GM23338 (cell line): Measurements from ENCODE around the gene STPG2. TPM values are rescaled to one million over a fixed set of nuclear protein-coding genes. Genes with fewer than 3 reads are reported as not detected.

Source experiments
- ATAC-seq: fragments of 200-7000 bp; cut with Tn5 transposase; 3 replicates; pipeline ENCODE4 v1.9.1; 2020
- DNase-seq: peaks from one replicate; pipeline ENCODE4 v3.0.0-alpha.2; 2015; ENCODE audit warnings: low spot score
- H2AFZ ChIP-seq: fragments of 200-600 bp; sonication (generic); 2 replicates; pipeline ENCODE4 v1.8.0; 2016; ENCODE audit warnings: antibody characterized with exemption, mild to moderate bottlenecking, moderate library complexity
- H3F3A ChIP-seq: fragments of 200-600 bp; sonication (generic); replicated peaks from 2 replicates; pipeline ENCODE4 v1.8.0; 2017; ENCODE audit warnings: antibody characterized with exemption, mixed run types, low read depth
- H3K27ac ChIP-seq: fragments of 200-600 bp; sonication (generic); 2 replicates; pipeline ENCODE4 v1.6.1; 2016; ENCODE audit warnings: low read depth
- H3K27me3 ChIP-seq: fragments of 200-600 bp; sonication (generic); 2 replicates; pipeline ENCODE4 v1.8.0; 2016; ENCODE audit warnings: mild to moderate bottlenecking, mixed run types, moderate library complexity; ENCODE audit not compliant: insufficient read depth
- H3K36me3 ChIP-seq: fragments of 200-600 bp; sonication (generic); 2 replicates; pipeline ENCODE4 v1.8.0; 2016; ENCODE audit warnings: mild to moderate bottlenecking; ENCODE audit not compliant: insufficient read depth
- H3K4me1 ChIP-seq: fragments of 200-600 bp; sonication (generic); 2 replicates; pipeline ENCODE4 v1.8.0; 2016; ENCODE audit warnings: mild to moderate bottlenecking, moderate library complexity; ENCODE audit not compliant: insufficient read depth
- H3K4me2 ChIP-seq: fragments of 200-600 bp; sonication (generic); 2 replicates; pipeline ENCODE4 v1.7.1; 2017; ENCODE audit warnings: mixed run types
- H3K4me3 ChIP-seq: fragments of 200-600 bp; sonication (generic); 2 replicates; pipeline ENCODE4 v1.6.1; 2016; ENCODE audit warnings: mixed run types
- H3K79me2 ChIP-seq: fragments of 200-600 bp; sonication (generic); replicated peaks from 2 replicates; pipeline ENCODE4 v1.8.0; 2017; ENCODE audit warnings: mild to moderate bottlenecking; ENCODE audit not compliant: insufficient read depth
- H3K9me2 ChIP-seq: fragments of 200-600 bp; sonication (generic); 2 replicates; pipeline ENCODE4 v1.8.0; 2017; ENCODE audit not compliant: insufficient read depth
- H4K20me1 ChIP-seq: fragments of 200-600 bp; sonication (generic); replicated peaks from 2 replicates; pipeline ENCODE4 v1.8.0; 2017; ENCODE audit warnings: mild to moderate bottlenecking; ENCODE audit not compliant: insufficient read depth
- H3K27ac Mint-ChIP-seq: 2 replicates; pipeline ENCODE4 v1.8.0; 2020; ENCODE audit warnings: inconsistent platforms, mild to moderate bottlenecking, moderate library complexity, mixed read lengths
- H3K27me3 Mint-ChIP-seq: 3 replicates; pipeline ENCODE4 v1.8.0; 2022; ENCODE audit warnings: low read depth, mild to moderate bottlenecking, moderate library complexity, mixed read lengths, inconsistent platforms; ENCODE audit not compliant: insufficient read depth, poor library complexity
- H3K36me3 Mint-ChIP-seq: 3 replicates; pipeline ENCODE4 v1.8.0; 2021; ENCODE audit warnings: low read depth, mild to moderate bottlenecking, inconsistent platforms, moderate library complexity, mixed read lengths
- H3K4me1 Mint-ChIP-seq: 3 replicates; pipeline ENCODE4 v1.8.0; 2020; ENCODE audit warnings: mild to moderate bottlenecking, inconsistent platforms, mixed read lengths
- H3K4me3 Mint-ChIP-seq: 3 replicates; pipeline ENCODE4 v1.8.0; 2021; ENCODE audit warnings: moderate library complexity, mild to moderate bottlenecking, inconsistent platforms, mixed read lengths
- H3K9me3 Mint-ChIP-seq: 3 replicates; pipeline ENCODE4 v1.8.0; 2020; ENCODE audit warnings: moderate library complexity, mild to moderate bottlenecking, inconsistent platforms, mixed read lengths
- CREB1 ChIP-seq: fragments of 250-450 bp; sonication (Bioruptor Pico); IDR thresholded peaks from 2 replicates; pipeline ENCODE4 v1.5.0; 2020; ENCODE audit warnings: low read depth, mild to moderate bottlenecking, moderate library complexity
- CTCF ChIP-seq, 2 experiments: fragments of 200-600 bp in 1 of 2; sonication (generic) in 1 of 2; conservative IDR thresholded peaks; 2 replicates each; pipeline versions ENCODE4 v1.5.1 to v1.6.1; 2016 to 2017; ENCODE audit warnings: antibody characterized with exemption in 2 of 2, low read depth in 2 of 2, mild to moderate bottlenecking in 2 of 2, moderate library complexity in 1 of 2
- EZH2 ChIP-seq: fragments of 200-600 bp; sonication (generic); IDR thresholded peaks from one replicate; pipeline ENCODE4 v1.8.0; 2017; ENCODE audit warnings: antibody characterized with exemption, mild to moderate bottlenecking, low read depth; ENCODE audit not compliant: unreplicated experiment
- EZH2phosphoT487 ChIP-seq: fragments of 200-600 bp; sonication (generic); IDR thresholded peaks from one replicate; pipeline ENCODE4 v1.8.1; 2018; ENCODE audit warnings: antibody characterized with exemption; ENCODE audit not compliant: unreplicated experiment
- JUNB ChIP-seq: IDR thresholded peaks from one replicate; pipeline ENCODE4 v1.6.1; 2016; ENCODE audit warnings: antibody characterized with exemption; ENCODE audit not compliant: unreplicated experiment
- NANOG ChIP-seq: IDR thresholded peaks from 2 replicates; pipeline ENCODE4 v1.6.1; 2016; ENCODE audit warnings: antibody characterized with exemption, borderline replicate concordance
- REST ChIP-seq: IDR thresholded peaks from one replicate; pipeline ENCODE4 v1.6.1; 2018; ENCODE audit warnings: antibody characterized with exemption; ENCODE audit not compliant: unreplicated experiment
- STAT1 ChIP-seq: IDR thresholded peaks from one replicate; pipeline ENCODE4 v1.6.1; 2016; ENCODE audit warnings: antibody characterized with exemption; ENCODE audit not compliant: unreplicated experiment
- ZNF114 ChIP-seq: fragments of 250-450 bp; sonication (Bioruptor Pico); IDR thresholded peaks from 2 replicates; pipeline ENCODE4 v1.5.0; 2020; ENCODE audit warnings: mild to moderate bottlenecking, moderate library complexity
- ZNF331 ChIP-seq: fragments of 250-450 bp; sonication (Bioruptor Pico); IDR thresholded peaks from 2 replicates; pipeline ENCODE4 v1.5.0; 2020; ENCODE audit warnings: low read depth, mild to moderate bottlenecking, moderate library complexity
- ZNF462 ChIP-seq: fragments of 250-450 bp; sonication (Bioruptor Pico); IDR thresholded peaks from 2 replicates; pipeline ENCODE4 v1.5.0; 2020; ENCODE audit warnings: mild to moderate bottlenecking, moderate library complexity
- polyA plus RNA-seq: library from polyadenylated mRNA; unstranded; fragments of >200 nt; fragmentation: Nextera tagmentation; extraction: Ambion mirVana; gene quantifications from 2 replicates; pipeline ENCODE4 v1.2.1, GENCODE V29; 2016
- total RNA-seq: library from RNA; depleted of rRNA; stranded (reverse); fragments of >200 nt; shearing (Covaris generic); gene quantifications from 2 replicates; pipeline ENCODE4 v1.2.3, GENCODE V29; 2014

Gene STPG2
- total and polyA plus RNA-seq, 2 experiments from 2014 or later = 0.17 to 0.32 TPM

GRCh38 chr4:98000940-98001339 lies 142.3 kb downstream of the STPG2 start:
- no peak overlapping the region for H3K27ac ChIP-seq
- H3K4me3 Mint-ChIP-seq = no peak overlapping the region
- no peaks in the 10 kb centered on the region for H3K79me2 ChIP-seq
- H4K20me1 ChIP-seq = no peaks in the 10 kb centered on the region
- no peaks in the 10 kb centered on the region for H3K27me3 Mint-ChIP-seq
- H3K4me1 Mint-ChIP-seq = no peaks in the 10 kb centered on the region
- H3K9me2 ChIP-seq = no peaks in the 10 kb centered on the region
- H3K4me3 ChIP-seq = no peak overlapping the region
- no peaks in the 10 kb centered on the region for H3K4me1 ChIP-seq
- ATAC-seq (no peak), DNase-seq (no peak)
- H3K9me3 Mint-ChIP-seq = peaks cover 3% of the 10 kb centered on the region; the same call in 1 of the 3 replicates
- no peak overlapping the region for H3K4me2 ChIP-seq
- H3F3A ChIP-seq = no peaks in the 10 kb centered on the region
- H3K36me3 Mint-ChIP-seq = no peaks in the 10 kb centered on the region
- no peak for TF ChIP-seq ZNF331 (CRISPR knock-in tag)
- no peak for TF ChIP-seq CREB1 (CRISPR knock-in tag)
- H3K36me3 ChIP-seq = no peaks in the 10 kb centered on the region
- H3K27me3 ChIP-seq = no peaks in the 10 kb centered on the region
- no peak overlapping the region for H2AFZ ChIP-seq
- no peak overlapping the region for H3K27ac Mint-ChIP-seq

- H3K36me3 Mint-ChIP-seq = 0 out of 3 replicates have a peak, but pooled peaks cover 2% of the 10 kb centered on the region
- H3K9me2 ChIP-seq = 0 out of 2 replicates have a peak, but pooled peaks cover 3% of the 10 kb centered on the region
- H3K9me3 Mint-ChIP-seq = peaks cover 19% of the 10 kb centered on the region; the same call in 2 of the 3 replicates
- H3K27me3 ChIP-seq = no peaks in the 10 kb centered on the region
- no peak for DNase-seq
- H3K4me3 Mint-ChIP-seq = no peak overlapping the region
- no peak overlapping the region; the same call in 1 of the 2 replicates for H2AFZ ChIP-seq
- H3K4me3 ChIP-seq = no peak overlapping the region
- no peaks in the 10 kb centered on the region for H4K20me1 ChIP-seq
- no peaks in the 10 kb centered on the region for H3K36me3 ChIP-seq
- no peaks in the 10 kb centered on the region for H3K4me1 Mint-ChIP-seq
- no peaks in the 10 kb centered on the region for H3F3A ChIP-seq
- H3K27me3 Mint-ChIP-seq = peaks cover 3% of the 10 kb centered on the region
- H3K27ac Mint-ChIP-seq = no peak overlapping the region
- ATAC-seq = no peak
- no peaks in the 10 kb centered on the region for H3K4me1 ChIP-seq
- no peaks in the 10 kb centered on the region for H3K79me2 ChIP-seq
- H3K4me2 ChIP-seq = no peak overlapping the region
- no peak overlapping the region for H3K27ac ChIP-seq
- no peak for TF ChIP-seq ZNF462
- no peak for TF ChIP-seq CREB1 (CRISPR knock-in tag)
- TF ChIP-seq NANOG = no peak
- TF ChIP-seq REST = no peak
- TF ChIP-seq EZH2 = no peak
- no peak for TF ChIP-seq EZH2phosphoT487
- no peak for TF ChIP-seq JUNB
- TF ChIP-seq CTCF (conservative IDR thresholded peaks at IDR 0.05; ENCODE audit: low read depth in 2 of 2) = no peak
- TF ChIP-seq STAT1 = no peak
- TF ChIP-seq ZNF114 (CRISPR knock-in tag) = no peak
These were observed 145.1 kb downstream of the STPG2 start for GRCh38 chr4:97998203-97998602.
